ENCODE measurements around the gene RCHY1.
A peak's percentile ranks its signal among the peaks of the same experiment; 100 is the strongest.

The RCHY1 gene

GRCh38 chr4:75514131-75514948 lies at the start of gene RCHY1, which contains the start of gene THAP6:
TSS of gene RCHY1 (minus strand) at chr4:75514403. CDS start at chr4:75514286, 117 bp downstream.
TSS of gene THAP6 (plus strand) at chr4:75514473. CDS start at chr4:75515453, 980 bp downstream.
- H3K4me3 ChIP-seq (ENCODE audit: low read depth, low read length): peak within 1 kb of the TSS; percentile 89
- no peak for TF ChIP-seq CTCF (conservative IDR thresholded peaks at IDR 0.05; ENCODE audit: low read depth, low read length)
- DNase-seq (ENCODE audit: low read depth): peak; percentile 94

DNA sequence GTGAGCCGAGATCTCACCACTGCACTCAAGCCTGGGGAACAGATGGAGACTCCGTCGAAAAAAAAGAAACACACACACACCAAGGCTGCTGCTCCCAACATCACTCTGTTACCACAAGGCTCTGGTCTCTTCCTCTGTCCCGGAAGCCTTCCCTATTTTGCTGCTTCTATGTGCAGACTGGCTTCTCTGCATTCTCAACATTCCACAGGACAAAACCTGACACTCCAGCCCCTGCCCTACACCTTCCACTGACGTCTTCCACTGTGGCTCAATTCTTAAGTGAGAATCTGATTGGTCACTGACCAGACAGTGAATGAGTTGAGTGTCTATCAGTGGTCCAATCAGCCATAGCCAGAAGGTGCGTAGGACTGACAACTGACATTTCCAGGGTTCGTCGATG lies 47.6 kb upstream of the RCHY1 start:
- DNase-seq (ENCODE audit: low read depth): peak; percentile 55
- TF ChIP-seq CTCF (conservative IDR thresholded peaks at IDR 0.05; ENCODE audit: low read depth, low read length): no peak
- no peak overlapping the region for H3K4me3 ChIP-seq (ENCODE audit: low read depth, low read length)

DNA sequence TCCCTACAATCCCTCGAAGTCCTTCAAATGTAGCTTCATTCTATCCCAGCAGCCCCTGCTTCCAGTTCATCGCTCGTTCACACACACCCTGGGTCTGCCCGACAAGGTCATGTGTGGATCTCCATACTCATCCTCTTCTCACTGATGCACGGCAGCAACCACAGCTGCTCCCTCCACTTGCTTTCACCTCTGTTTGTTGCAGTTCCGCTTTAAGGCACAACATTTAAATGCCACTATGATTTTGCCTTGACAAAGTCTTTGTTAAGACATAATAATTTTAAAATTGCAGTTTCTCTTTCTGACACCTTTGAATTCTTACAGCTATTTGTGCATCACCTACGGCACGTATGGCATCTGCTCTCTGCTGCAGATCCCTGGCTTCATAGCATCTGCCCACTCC lies 43.5 kb upstream of the RCHY1 start:
- no peak for TF ChIP-seq CTCF (conservative IDR thresholded peaks at IDR 0.05; ENCODE audit: low read depth, low read length)
- H3K4me3 ChIP-seq (ENCODE audit: low read depth, low read length): no peak overlapping the region
- no peak for DNase-seq (ENCODE audit: low read depth)

GRCh38 chr4:75555294-75556164 lies 41.3 kb upstream of the RCHY1 start, which contains the start of gene ODAPH:
TSS of gene ODAPH (plus strand) at chr4:75556066. CDS start at chr4:75556083, 17 bp downstream.
- DNase-seq (ENCODE audit: low read depth): peak; percentile 71
- peak; percentile 31 for TF ChIP-seq CTCF (conservative IDR thresholded peaks at IDR 0.05; ENCODE audit: low read depth, low read length)
- no peak within 1 kb of the TSS for H3K4me3 ChIP-seq (ENCODE audit: low read depth, low read length)

- TF ChIP-seq CTCF (conservative IDR thresholded peaks at IDR 0.05; ENCODE audit: low read depth, low read length): no peak
- H3K4me3 ChIP-seq (ENCODE audit: low read depth, low read length): no peak overlapping the region
- DNase-seq (ENCODE audit: low read depth): no peak
Observed at GRCh38 chr4:75552452-75552851, 38.2 kb upstream of the RCHY1 start.

DNA sequence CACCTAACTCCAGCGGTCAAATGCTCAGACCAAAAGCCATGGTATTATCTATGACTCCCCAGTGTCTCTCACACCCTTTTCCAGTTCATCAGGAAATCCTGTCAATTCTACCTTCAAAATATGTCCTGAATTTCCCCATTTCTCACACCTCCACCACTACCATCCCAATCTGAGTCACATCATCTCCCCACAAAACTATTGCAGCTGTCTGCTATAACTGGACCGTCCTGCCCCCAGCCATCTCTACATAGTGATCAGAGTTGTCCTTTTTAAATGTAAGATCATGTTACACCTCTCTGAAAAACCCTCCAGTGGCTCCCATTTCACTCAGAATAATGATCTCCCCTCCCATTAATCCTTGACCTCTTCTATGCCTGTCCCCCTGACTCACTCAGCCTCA lies 34.8 kb upstream of the RCHY1 start:
- H3K4me3 ChIP-seq (ENCODE audit: low read depth, low read length): no peak overlapping the region
- no peak for TF ChIP-seq CTCF (conservative IDR thresholded peaks at IDR 0.05; ENCODE audit: low read depth, low read length)
- DNase-seq (ENCODE audit: low read depth): no peak
